Endometrial microvascular endothelial cells (primary cell): ENCODE results near the gene CST9. TPM values are rescaled to one million over a fixed set of nuclear protein-coding genes. Genes with fewer than 3 reads are reported as not detected.

Experiments used
- in situ Hi-C: cut with HindIII; loops from 2 replicates; pipeline ENCODE4 v1.10.0; 2017; ENCODE audit warnings: low sequenced_read_pairs, low pct_unique_long_range_greater_than_20kb; ENCODE audit errors: inconsistent ontology term
- total RNA-seq: library from RNA; depleted of rRNA; stranded (reverse); fragments of >200 nt; gene quantifications from one replicate; pipeline ENCODE4 v1.2.3, GENCODE V29; 2015; ENCODE audit errors: inconsistent ontology term

CST9 gene
- total RNA-seq, 1 donor from 2014 or later, result not detected

GRCh38 chr20:23568320-23568970 lies 37.3 kb downstream of the CST9 start, which contains the start of gene CST9L:
TSS of gene CST9L (minus strand) at chr20:23568484. CDS start at chr20:23568450, 34 bp downstream.
- in situ Hi-C loops, result no loop called here

DNA sequence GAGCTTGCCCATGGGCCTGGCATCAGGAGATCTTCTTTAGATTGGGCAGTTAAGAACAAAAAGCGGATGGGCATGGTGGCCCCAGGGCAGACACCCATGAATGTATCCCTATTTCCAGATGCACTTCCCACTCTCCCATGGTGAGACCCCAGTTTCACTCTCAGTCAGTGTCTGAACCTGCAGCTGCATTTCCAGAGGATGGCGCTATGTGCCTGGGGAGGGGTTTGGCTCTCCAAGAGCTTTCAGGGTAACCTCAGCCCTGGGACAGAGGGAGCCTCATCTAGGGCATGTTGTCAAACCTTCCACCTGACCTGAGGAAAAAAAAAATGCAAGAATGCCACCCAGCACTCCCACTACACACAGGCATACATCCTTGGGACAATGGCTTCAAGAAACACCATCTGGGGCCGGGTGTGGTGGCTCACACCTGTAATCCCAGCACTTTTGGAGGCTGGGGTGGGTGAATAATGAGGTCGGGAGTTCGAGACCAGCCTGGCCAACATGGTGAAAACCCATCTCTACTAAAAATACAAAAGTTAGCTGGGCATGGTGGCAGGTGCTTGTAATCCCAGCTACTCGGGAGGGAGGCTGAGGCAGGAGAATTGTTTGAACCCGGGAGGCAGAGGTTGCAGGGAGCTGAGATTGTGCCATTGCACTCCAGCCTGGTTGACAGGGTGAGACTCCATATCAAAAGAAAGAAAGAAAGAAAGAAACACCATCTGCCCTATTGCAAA lies 39.4 kb downstream of the CST9 start:
- in situ Hi-C loops, result no loop called here

DNA sequence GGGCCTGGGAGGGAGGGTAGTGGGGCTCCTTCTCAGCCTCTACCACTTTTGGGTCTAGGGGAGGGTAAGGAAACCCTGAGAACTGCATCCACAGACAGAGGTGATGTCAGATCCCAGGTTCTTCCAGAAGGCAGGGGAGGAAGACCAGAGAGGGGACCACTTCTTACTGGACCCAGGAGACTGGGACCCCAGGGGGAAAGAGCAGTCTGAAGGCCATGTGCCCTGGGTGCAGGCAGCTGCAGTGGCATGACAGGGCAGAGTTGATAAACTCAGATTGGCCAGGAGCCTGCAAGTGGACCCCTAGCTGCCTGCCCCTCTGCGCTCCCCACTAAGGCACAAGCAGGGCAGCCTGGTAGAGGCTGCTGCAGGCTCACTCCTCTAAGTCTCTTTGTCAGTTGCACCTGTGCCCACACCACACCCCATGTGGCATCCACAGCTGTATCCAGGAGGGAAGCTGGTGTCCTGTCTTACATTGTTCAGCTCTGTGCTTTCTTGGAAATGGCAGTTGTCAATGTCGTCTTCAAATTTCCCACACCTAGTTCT lies 40.1 kb downstream of the CST9 start:
- in situ Hi-C loops, result no loop called here

- in situ Hi-C loops, result no loop called here
Observed at GRCh38 chr20:23564927-23565326, 40.8 kb downstream of the CST9 start.

- in situ Hi-C loops, result no loop called here
Observed at GRCh38 chr20:23562721-23563342, 42.9 kb downstream of the CST9 start.

- in situ Hi-C loops, result no loop called here
Observed at GRCh38 chr20:23554401-23554800, 51.3 kb downstream of the CST9 start.

Other genes with a start within 250 kb of the CST9 start
- 10.9 TPM for gene GZF1, start 243.7 kb downstream of the CST9 start, total RNA-seq
- 7.6 TPM for gene NAPB, start 184.4 kb downstream of the CST9 start, total RNA-seq
- gene CSTL1, start 166.2 kb downstream of the CST9 start, total RNA-seq, result not detected
- gene CST11, start 153.0 kb downstream of the CST9 start, total RNA-seq, result not detected
- not detected for gene CST8, start 114.8 kb downstream of the CST9 start, total RNA-seq
- gene CST9L, start 37.4 kb downstream of the CST9 start, total RNA-seq, result not detected
- 346 TPM for gene CST3, start 32.0 kb upstream of the CST9 start, total RNA-seq
- gene CST4, start 83.1 kb upstream of the CST9 start, total RNA-seq, result not detected
- 4.0 TPM for gene CST1, start 145.0 kb upstream of the CST9 start, total RNA-seq
- not detected for gene CST2, start 220.8 kb upstream of the CST9 start, total RNA-seq